ENCODE data around the gene MYH10.

The MYH10 gene

DNA sequence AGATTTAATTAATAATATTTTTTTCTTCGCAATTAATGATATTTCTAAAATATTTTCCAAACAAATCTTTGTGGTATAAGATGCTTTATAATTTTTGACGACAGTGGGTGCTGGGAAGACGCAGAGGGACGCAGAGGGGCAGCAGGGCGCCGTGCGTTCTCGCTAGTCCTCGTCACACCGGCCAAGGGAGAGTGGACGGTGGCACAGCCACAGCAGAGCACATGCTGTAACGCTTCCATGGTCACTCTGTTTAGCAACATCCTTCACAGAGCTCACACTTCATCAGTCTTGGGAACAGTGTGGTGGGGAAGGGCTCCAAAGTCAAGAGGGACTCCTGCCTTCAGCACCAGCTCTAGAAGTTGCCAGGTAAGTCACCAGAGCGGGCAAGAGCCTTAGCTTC is 134.4 kb downstream of the MYH10 start:
- TF ChIP-seq, protein P1, sequence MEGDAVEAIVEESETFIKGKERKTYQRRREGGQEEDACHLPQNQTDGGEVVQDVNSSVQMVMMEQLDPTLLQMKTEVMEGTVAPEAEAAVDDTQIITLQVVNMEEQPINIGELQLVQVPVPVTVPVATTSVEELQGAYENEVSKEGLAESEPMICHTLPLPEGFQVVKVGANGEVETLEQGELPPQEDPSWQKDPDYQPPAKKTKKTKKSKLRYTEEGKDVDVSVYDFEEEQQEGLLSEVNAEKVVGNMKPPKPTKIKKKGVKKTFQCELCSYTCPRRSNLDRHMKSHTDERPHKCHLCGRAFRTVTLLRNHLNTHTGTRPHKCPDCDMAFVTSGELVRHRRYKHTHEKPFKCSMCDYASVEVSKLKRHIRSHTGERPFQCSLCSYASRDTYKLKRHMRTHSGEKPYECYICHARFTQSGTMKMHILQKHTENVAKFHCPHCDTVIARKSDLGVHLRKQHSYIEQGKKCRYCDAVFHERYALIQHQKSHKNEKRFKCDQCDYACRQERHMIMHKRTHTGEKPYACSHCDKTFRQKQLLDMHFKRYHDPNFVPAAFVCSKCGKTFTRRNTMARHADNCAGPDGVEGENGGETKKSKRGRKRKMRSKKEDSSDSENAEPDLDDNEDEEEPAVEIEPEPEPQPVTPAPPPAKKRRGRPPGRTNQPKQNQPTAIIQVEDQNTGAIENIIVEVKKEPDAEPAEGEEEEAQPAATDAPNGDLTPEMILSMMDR (IDR thresholded peaks at IDR 0.05; ENCODE audit: low read depth, low read length): no peak
- Histone ChIP-seq H3K9me3 (ENCODE audit: severe bottlenecking) (no peaks in the 10 kb centered on the region), H3K36me3 (peaks cover 95% of the 10 kb centered on the region), H3K27me3 (ENCODE audit: insufficient read depth, low read depth, severe bottlenecking) (no peaks in the 10 kb centered on the region), H3K27ac (no peak overlapping the region), H3K4me3 (ENCODE audit: low read depth, low read length) (no peak overlapping the region)
- no peak for DNase-seq

DNA sequence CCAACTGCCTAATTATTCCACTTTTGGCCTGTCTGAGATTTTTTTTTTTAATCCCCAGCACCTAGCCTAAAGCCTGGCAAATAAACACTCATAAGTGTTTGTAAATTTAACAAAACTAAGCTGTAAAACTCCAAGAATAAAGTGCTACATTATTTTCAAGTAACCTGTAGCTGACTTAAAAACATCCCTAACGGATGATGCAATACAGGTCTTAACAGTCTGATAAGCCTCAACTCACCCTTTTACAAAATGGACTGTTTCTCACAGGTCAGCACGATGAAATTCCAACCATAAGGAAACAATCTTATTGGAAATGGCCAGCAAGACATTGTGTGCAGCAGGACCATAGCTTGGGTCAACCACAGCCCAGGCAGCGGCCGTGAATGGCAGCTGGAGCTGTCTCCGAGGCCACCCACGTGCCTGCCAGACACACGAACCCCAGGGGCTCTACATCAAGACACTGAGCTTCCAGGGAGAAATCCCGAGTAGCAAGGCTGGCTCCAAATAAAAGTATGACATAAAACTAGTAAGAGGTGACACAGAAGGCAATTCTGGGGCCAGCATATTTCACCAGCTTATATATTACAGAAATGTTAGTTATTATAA is 135.9 kb downstream of the MYH10 start:
- Histone ChIP-seq H3K4me3 (ENCODE audit: low read depth, low read length) (no peak overlapping the region), H3K9me3 (ENCODE audit: severe bottlenecking) (no peaks in the 10 kb centered on the region), H3K27me3 (ENCODE audit: insufficient read depth, low read depth, severe bottlenecking) (no peaks in the 10 kb centered on the region), H3K27ac (no peak overlapping the region), H3K36me3 (peaks cover 95% of the 10 kb centered on the region)
- TF ChIP-seq, protein P1 (IDR thresholded peaks at IDR 0.05; ENCODE audit: low read depth, low read length): no peak
- DNase-seq: no peak

DNA sequence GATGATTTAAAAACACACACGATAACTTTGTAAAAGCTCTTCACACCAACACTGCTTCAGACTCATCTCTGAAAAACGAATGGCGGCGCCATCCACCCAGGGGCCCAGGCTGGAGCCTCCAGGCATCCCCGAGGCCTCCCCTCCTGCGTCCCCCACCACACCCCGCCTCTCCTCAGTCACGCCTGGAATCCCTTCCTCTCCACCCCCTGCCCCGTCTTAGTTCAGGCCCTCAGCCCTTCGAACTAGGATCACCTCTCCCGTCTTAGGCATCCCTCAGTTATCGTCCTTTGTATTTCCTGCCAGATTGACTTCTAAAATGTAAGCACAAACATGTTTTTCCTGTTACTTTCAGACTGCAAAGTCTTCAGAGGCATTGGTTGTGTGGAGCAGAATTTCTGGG is 136.5 kb downstream of the MYH10 start:
- no peaks in the 10 kb centered on the region for H3K27me3 ChIP-seq (ENCODE audit: insufficient read depth, low read depth, severe bottlenecking)
- TF ChIP-seq, protein P1 (IDR thresholded peaks at IDR 0.05; ENCODE audit: low read depth, low read length): no peak
- no peaks in the 10 kb centered on the region for H3K9me3 ChIP-seq (ENCODE audit: severe bottlenecking)
- no peak overlapping the region for H3K4me3 ChIP-seq (ENCODE audit: low read depth, low read length)
- H3K27ac ChIP-seq: no peak overlapping the region
- no peak for DNase-seq
- H3K36me3 ChIP-seq: peaks cover 94% of the 10 kb centered on the region

DNA sequence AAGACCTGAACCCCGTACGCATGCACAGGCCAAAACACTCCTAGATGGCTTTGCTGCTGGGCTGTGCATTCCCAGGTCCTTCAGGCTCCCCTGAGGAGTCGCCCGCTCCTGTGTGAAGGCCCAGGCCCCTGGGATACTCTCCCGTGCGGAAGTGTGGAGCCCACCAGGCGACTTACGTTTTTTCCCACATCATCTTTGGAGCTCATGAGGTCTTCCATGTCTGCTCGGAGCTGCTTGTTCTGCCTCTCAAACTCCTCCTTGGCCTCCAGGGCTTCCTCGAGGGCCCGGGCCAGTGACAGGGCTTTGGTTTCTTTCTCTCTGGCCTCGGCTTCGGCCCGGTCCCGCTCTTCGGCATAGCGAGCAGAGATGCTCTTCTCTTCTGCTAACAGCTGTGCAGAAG is 138.4 kb downstream of the MYH10 start:
- TF ChIP-seq, protein P1 (IDR thresholded peaks at IDR 0.05; ENCODE audit: low read depth, low read length): no peak
- no peaks in the 10 kb centered on the region for H3K9me3 ChIP-seq (ENCODE audit: severe bottlenecking)
- DNase-seq: no peak
- H3K4me3 ChIP-seq (ENCODE audit: low read depth, low read length): no peak overlapping the region
- no peaks in the 10 kb centered on the region for H3K27me3 ChIP-seq (ENCODE audit: insufficient read depth, low read depth, severe bottlenecking)
- no peak overlapping the region for H3K27ac ChIP-seq
- H3K36me3 ChIP-seq: peaks cover 99% of the 10 kb centered on the region

DNA sequence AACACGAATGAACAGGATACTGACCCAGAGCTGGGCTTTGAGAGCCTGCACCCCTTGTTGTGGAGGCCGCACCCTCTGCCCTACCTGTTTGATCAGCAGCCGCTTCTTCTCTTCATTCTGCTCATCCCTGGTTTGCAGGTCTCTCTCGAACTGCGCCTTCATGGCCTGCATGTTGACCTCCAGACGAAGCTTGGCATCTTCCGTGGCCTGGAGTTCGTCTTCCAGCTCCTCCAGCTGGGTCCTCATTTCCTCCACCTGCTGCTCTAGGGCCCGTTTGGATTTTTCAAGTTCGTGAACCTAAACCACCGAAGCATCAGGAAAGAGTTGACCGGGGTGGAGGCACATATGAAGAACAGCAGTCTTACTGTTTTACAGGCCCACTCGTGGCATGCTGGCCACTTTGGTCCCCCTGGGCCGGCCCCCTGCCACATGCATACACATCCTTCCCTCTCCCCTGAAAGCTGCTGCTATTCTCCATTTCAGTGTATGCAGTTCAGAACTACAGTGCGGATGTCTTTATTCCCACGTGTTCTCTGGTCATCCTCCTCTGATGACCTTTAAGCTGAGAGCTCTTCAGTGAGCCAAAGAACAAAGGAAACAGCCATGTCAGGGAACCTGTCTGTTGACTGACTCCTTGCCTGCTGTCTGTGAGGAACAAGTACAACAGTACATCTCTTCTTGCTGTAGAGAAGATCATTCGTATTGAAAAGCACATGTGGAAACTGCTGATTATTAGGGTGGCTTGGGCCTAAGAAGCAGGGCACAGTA is 140.1 kb downstream of the MYH10 start:
- Histone ChIP-seq H3K27ac (no peak overlapping the region), H3K4me3 (ENCODE audit: low read depth, low read length) (no peak overlapping the region), H3K27me3 (ENCODE audit: insufficient read depth, low read depth, severe bottlenecking) (no peaks in the 10 kb centered on the region), H3K36me3 (peaks cover 96% of the 10 kb centered on the region), H3K9me3 (ENCODE audit: severe bottlenecking) (no peaks in the 10 kb centered on the region)
- TF ChIP-seq, protein P1 (IDR thresholded peaks at IDR 0.05; ENCODE audit: low read depth, low read length): no peak
- DNase-seq: no peak

Data from WERI-Rb-1 (cell line).